HEK293 (cell line): Measurements from ENCODE around the gene HPF1.
"Not testable (repeated sequence)": the region's sequence is repeated elsewhere in the genome, so short reads cannot be mapped to it uniquely, and the experiment has no call there.

Experiments used
- CTCF ChIA-PET: fragments of 350-600 bp; formaldehyde crosslinking; extraction: SDS; loops from one replicate; lab custom pipeline; 2021; ENCODE audit warnings: antibody characterized with exemption; lab: Yijun Ruan, JAX
- POLR2A ChIA-PET: fragments of 300-600 bp; formaldehyde crosslinking; extraction: SDS; loops from one replicate; lab custom pipeline; 2020; ENCODE audit warnings: antibody characterized with exemption, inconsistent platforms; lab: Yijun Ruan, JAX
- H3K27ac ChIP-seq: fragments of 200-500 bp; sonication (Bioruptor generic); 2 replicates; pipeline ENCODE4 v1.5.1; 2014; ENCODE audit warnings: low read depth, low read length, control low read depth, inconsistent platforms; ENCODE audit errors: extremely low read depth
- H3K36me3 ChIP-seq, 2 experiments: fragments of 200-500 bp in 1 of 2; sonication (Bioruptor generic) in 1 of 2; 1 replicate in 1 of 2; 2 replicates in 1 of 2; pipeline ENCODE4 v1.5.1; 2014 to 2017; ENCODE audit warnings: inconsistent platforms in 2 of 2, low read length in 2 of 2; ENCODE audit not compliant: control insufficient read depth in 2 of 2, insufficient read depth in 1 of 2
- H3K4me1 ChIP-seq: fragments of 200-500 bp; sonication (Bioruptor generic); 2 replicates; pipeline ENCODE4 v1.5.1; 2014; ENCODE audit warnings: mild to moderate bottlenecking, low read length, inconsistent platforms; ENCODE audit not compliant: control insufficient read depth, insufficient read depth
- H3K4me3 ChIP-seq: 2 replicates; pipeline ENCODE4 v1.5.1; 2011; ENCODE audit warnings: low read depth, mild to moderate bottlenecking, control low read depth, low read length, moderate library complexity
- H3K9me3 ChIP-seq: fragments of 200-500 bp; sonication (Bioruptor generic); 2 replicates; pipeline ENCODE4 v1.5.1; 2014; ENCODE audit warnings: low read depth, low read length, inconsistent platforms; ENCODE audit not compliant: control insufficient read depth, insufficient read depth
- GLIS1 ChIP-seq: fragments of 450-650 bp; formaldehyde crosslinking; IDR thresholded peaks from 2 replicates; pipeline ENCODE4 v1.5.1; 2016; ENCODE audit warnings: missing biosample characterization, missing genetic modification characterization
- IKZF3 ChIP-seq: fragments of 450-650 bp; IDR thresholded peaks from 2 replicates; pipeline ENCODE4 v1.5.0; 2018; ENCODE audit warnings: missing biosample characterization, mild to moderate bottlenecking, missing genetic modification characterization, moderate library complexity
- KLF7 ChIP-seq: fragments of 450-650 bp; formaldehyde crosslinking; IDR thresholded peaks from 2 replicates; pipeline ENCODE4 v1.5.1; 2016; ENCODE audit warnings: missing biosample characterization, missing genetic modification characterization, borderline replicate concordance
- MZF1 ChIP-seq: fragments of 450-650 bp; formaldehyde crosslinking; IDR thresholded peaks from 2 replicates; pipeline ENCODE4 v1.5.1; 2017; ENCODE audit warnings: missing biosample characterization, missing genetic modification characterization, borderline replicate concordance
- OVOL3 ChIP-seq: fragments of 450-650 bp; formaldehyde crosslinking; IDR thresholded peaks from 2 replicates; pipeline ENCODE4 v1.5.1; 2016; ENCODE audit warnings: missing biosample characterization, missing genetic modification characterization
- SCRT2 ChIP-seq: fragments of 450-650 bp; formaldehyde crosslinking; IDR thresholded peaks from 2 replicates; pipeline ENCODE4 v1.5.1; 2016; ENCODE audit warnings: missing biosample characterization, missing genetic modification characterization
- YY2 ChIP-seq: fragments of 450-650 bp; formaldehyde crosslinking; IDR thresholded peaks from 2 replicates; pipeline ENCODE4 v1.5.1; 2016; ENCODE audit warnings: missing biosample characterization, missing genetic modification characterization
- ZFHX2 ChIP-seq: fragments of 450-650 bp; formaldehyde crosslinking; conservative IDR thresholded peaks from 2 replicates; pipeline ENCODE4 v1.5.1; 2016; ENCODE audit warnings: missing biosample characterization, missing genetic modification characterization
- ZFP3 ChIP-seq: fragments of 450-650 bp; formaldehyde crosslinking; IDR thresholded peaks from 2 replicates; pipeline ENCODE4 v1.5.1; 2016; ENCODE audit warnings: low read depth, missing biosample characterization, missing genetic modification characterization
- ZFP69B ChIP-seq: fragments of 450-650 bp; formaldehyde crosslinking; IDR thresholded peaks from 2 replicates; pipeline ENCODE4 v1.5.1; 2016; ENCODE audit warnings: missing biosample characterization, missing genetic modification characterization
- ZNF132 ChIP-seq: fragments of 450-650 bp; formaldehyde crosslinking; IDR thresholded peaks from 2 replicates; pipeline ENCODE4 v1.5.1; 2017; ENCODE audit warnings: missing biosample characterization, missing genetic modification characterization, borderline replicate concordance
- ZNF146 ChIP-seq: fragments of 450-650 bp; formaldehyde crosslinking; IDR thresholded peaks from 2 replicates; pipeline ENCODE4 v1.5.1; 2016; ENCODE audit warnings: missing biosample characterization, missing genetic modification characterization
- ZNF169 ChIP-seq: fragments of 450-650 bp; formaldehyde crosslinking; IDR thresholded peaks from 2 replicates; pipeline ENCODE4 v1.5.1; 2016; ENCODE audit warnings: missing biosample characterization, missing genetic modification characterization
- ZNF23 ChIP-seq: fragments of 450-650 bp; formaldehyde crosslinking; IDR thresholded peaks from 2 replicates; pipeline ENCODE4 v1.5.1; 2016; ENCODE audit warnings: missing biosample characterization, missing genetic modification characterization, borderline replicate concordance
- ZNF24 ChIP-seq: fragments of 450-650 bp; formaldehyde crosslinking; IDR thresholded peaks from 2 replicates; pipeline ENCODE4 v1.5.1; 2016; ENCODE audit warnings: missing biosample characterization, missing genetic modification characterization
- ZNF37A ChIP-seq: fragments of 450-650 bp; IDR thresholded peaks from 2 replicates; pipeline ENCODE4 v1.5.1; 2018; ENCODE audit warnings: missing biosample characterization, missing genetic modification characterization
- ZNF404 ChIP-seq: fragments of 450-650 bp; formaldehyde crosslinking; IDR thresholded peaks from 2 replicates; pipeline ENCODE4 v1.5.1; 2017; ENCODE audit warnings: missing biosample characterization, missing genetic modification characterization
- ZNF416 ChIP-seq: fragments of 450-650 bp; formaldehyde crosslinking; IDR thresholded peaks from 2 replicates; pipeline ENCODE4 v1.5.1; 2016; ENCODE audit warnings: missing biosample characterization, missing genetic modification characterization
- ZNF501 ChIP-seq: fragments of 450-650 bp; formaldehyde crosslinking; IDR thresholded peaks from 2 replicates; pipeline ENCODE4 v1.5.1; 2016; ENCODE audit warnings: missing biosample characterization, missing genetic modification characterization
- ZNF558 ChIP-seq: fragments of 450-650 bp; formaldehyde crosslinking; IDR thresholded peaks from 2 replicates; pipeline ENCODE4 v1.5.1; 2016; ENCODE audit warnings: missing biosample characterization, missing genetic modification characterization
- ZNF571 ChIP-seq: fragments of 450-650 bp; formaldehyde crosslinking; IDR thresholded peaks from 2 replicates; pipeline ENCODE4 v1.5.0; 2017; ENCODE audit warnings: missing biosample characterization, missing genetic modification characterization
- ZNF585B ChIP-seq: fragments of 450-650 bp; formaldehyde crosslinking; IDR thresholded peaks from 2 replicates; pipeline ENCODE4 v1.5.1; 2016; ENCODE audit warnings: missing biosample characterization, missing genetic modification characterization
- ZNF600 ChIP-seq: fragments of 450-650 bp; formaldehyde crosslinking; IDR thresholded peaks from 2 replicates; pipeline ENCODE4 v1.5.1; 2016; ENCODE audit warnings: missing biosample characterization, missing genetic modification characterization
- ZNF785 ChIP-seq: fragments of 450-650 bp; formaldehyde crosslinking; IDR thresholded peaks from 2 replicates; pipeline ENCODE4 v1.5.1; 2016; ENCODE audit warnings: missing biosample characterization, missing genetic modification characterization
- ZSCAN30 ChIP-seq: fragments of 450-650 bp; IDR thresholded peaks from 2 replicates; pipeline ENCODE4 v1.5.1; 2018; ENCODE audit warnings: missing biosample characterization, mild to moderate bottlenecking, missing genetic modification characterization, moderate library complexity
- TF ChIP-seq, protein P1 (sequence below): fragments of 450-650 bp; formaldehyde crosslinking; IDR thresholded peaks from 2 replicates; pipeline ENCODE4 v1.5.1; 2017; ENCODE audit warnings: missing biosample characterization, missing genetic modification characterization
- TF ChIP-seq, protein P2 (sequence below): fragments of 450-650 bp; IDR thresholded peaks from 2 replicates; pipeline ENCODE4 v1.5.1; 2018; ENCODE audit warnings: missing biosample characterization, mild to moderate bottlenecking, missing genetic modification characterization

The HPF1 gene

DNA sequence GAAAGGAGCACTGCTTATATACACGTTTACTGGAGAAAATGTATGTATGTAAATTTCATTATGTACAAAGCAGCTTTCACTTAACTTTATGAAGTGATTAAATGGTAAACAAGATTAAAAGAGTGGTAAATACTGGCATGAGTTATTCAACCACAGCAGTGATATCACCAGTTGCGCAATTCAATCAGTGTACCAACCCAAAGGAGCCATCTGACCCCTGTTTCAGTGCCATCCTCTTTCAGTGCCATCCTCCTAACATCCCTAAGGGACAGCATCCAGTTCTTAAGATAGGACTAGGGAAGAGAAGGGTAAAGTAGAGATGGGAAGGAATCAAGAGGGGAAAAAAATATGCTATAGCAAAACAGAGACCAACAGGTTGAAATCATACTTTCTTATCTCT, 16.2 kb downstream of the HPF1 start:
- Histone ChIP-seq H3K4me3 (no peak overlapping the region), H3K27ac (no peak overlapping the region), H3K9me3 (no peaks in the 10 kb centered on the region), H3K4me1 (no peaks in the 10 kb centered on the region), H3K36me3 (peaks cover 0 to 44% of the 10 kb centered on the region in 2 experiments; a peak in 1 of 3 replicates)
- TF ChIP-seq ZNF585B (tag by site-specific recombination) (no peak), SCRT2 (peak; percentile 66; the same call in 1 of the 2 replicates)
- ChIA-PET CTCF (interaction anchor here (1.2 kb wide), 1 partner anchor 108 kb away, joined by 3 read pairs; no protein-coding TSS in a partner anchor), POLR2A (no interaction called here)

DNA sequence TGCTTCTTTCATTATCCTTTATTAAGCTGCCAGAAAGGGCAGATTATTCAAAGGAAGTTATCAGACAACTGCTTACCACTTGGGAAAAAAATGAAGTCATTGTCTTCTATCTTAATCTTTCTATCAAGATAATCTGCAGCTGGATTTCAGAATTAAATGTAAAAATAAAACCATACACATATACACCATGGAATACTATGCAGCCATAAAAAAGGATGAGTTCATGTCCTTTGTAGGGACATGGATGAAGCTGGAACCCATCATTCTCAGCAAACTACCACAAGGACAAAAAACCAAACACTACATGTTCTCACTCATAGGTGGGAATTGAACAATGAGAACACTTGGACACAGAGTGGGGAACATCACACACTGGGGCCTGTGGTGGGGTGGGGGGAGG, 19.1 kb downstream of the HPF1 start:
- H3K36me3 ChIP-seq, result peaks cover 3 to 38% of the 10 kb centered on the region in 2 experiments; a peak in 2 of 3 replicates
- POLR2A ChIA-PET, H3K4me1 ChIP-seq, H3K9me3 ChIP-seq, H3K4me3 ChIP-seq, H3K27ac ChIP-seq, CTCF ChIA-PET: not testable (repeated sequence)
- peak; percentile 73 for TF ChIP-seq ZNF146 (tag by site-specific recombination)
- TF ChIP-seq, all 188 proteins: peak for 1; not testable (repeated sequence) for 187

DNA sequence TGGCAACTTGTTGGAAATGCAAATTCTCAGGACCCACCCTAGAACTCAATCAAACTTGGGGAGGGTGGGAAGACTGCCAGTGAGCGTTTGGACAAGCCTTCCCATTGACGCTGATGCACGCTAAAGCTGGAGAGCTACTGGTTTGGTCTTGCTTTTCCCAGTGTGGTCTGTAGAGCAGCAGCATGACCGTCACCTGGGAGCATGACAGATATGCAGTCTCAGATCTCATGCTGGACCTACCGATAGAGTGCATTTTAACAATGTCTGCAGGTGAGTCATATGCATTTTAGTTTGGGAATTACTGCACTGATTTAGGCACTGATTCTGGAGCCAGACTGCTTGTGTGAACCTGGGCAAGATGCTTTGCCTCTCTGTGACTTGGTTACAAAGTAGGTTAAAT, 27.2 kb downstream of the HPF1 start:
- Histone ChIP-seq H3K27ac (no peak overlapping the region), H3K9me3 (no peaks in the 10 kb centered on the region), H3K36me3 (peaks cover 0 to 40% of the 10 kb centered on the region in 2 experiments; a peak in 2 of 3 replicates), H3K4me1 (no peaks in the 10 kb centered on the region), H3K4me3 (no peak overlapping the region)
- ChIA-PET POLR2A (no interaction called here), CTCF (no interaction called here)
- TF ChIP-seq ZFP69B (tag by site-specific recombination) (no peak), ZNF132 (tag by site-specific recombination) (no peak), MZF1 (tag by site-specific recombination) (no peak), ZFP3 (tag by site-specific recombination) (no peak)

DNA sequence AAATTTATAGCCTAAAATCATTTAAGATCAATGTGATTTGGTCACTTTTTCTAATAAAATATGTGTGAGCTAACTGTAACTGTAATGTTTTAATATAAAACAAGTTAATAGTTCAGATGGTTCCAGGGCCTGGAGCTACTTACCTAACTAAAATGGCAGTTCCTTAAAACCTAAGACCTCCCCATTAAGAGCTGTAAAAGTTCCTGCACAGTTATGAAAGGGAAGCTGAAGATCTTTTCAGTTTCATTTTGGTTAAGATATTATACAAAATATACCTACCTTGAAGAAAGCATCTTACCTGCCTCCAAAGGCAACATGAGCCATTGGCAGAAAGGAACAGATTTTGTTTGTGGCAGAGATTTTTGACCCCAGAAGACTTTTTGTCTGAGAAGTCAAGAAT, 30.1 kb downstream of the HPF1 start:
- no peak overlapping the region for H3K27ac ChIP-seq
- no peak overlapping the region for H3K4me3 ChIP-seq
- TF ChIP-seq, protein P1, sequence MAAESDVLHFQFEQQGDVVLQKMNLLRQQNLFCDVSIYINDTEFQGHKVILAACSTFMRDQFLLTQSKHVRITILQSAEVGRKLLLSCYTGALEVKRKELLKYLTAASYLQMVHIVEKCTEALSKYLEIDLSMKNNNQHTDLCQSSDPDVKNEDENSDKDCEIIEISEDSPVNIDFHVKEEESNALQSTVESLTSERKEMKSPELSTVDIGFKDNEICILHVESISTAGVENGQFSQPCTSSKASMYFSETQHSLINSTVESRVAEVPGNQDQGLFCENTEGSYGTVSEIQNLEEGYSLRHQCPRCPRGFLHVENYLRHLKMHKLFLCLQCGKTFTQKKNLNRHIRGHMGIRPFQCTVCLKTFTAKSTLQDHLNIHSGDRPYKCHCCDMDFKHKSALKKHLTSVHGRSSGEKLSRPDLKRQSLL, result no peak
- no peak for TF ChIP-seq ZSCAN30 (tag by site-specific recombination)
- TF ChIP-seq ZNF558 (tag by site-specific recombination), result no peak
- no peak for TF ChIP-seq GLIS1 (tag by site-specific recombination)
- TF ChIP-seq ZNF785 (tag by site-specific recombination), result no peak
- no peak for TF ChIP-seq ZNF600 (tag by site-specific recombination)
- no peak for TF ChIP-seq ZNF37A (tag by site-specific recombination)
- no peak for TF ChIP-seq ZNF169
- no peak for TF ChIP-seq IKZF3 (tag by site-specific recombination)
- TF ChIP-seq ZFHX2, result no peak
- TF ChIP-seq ZNF404 (tag by site-specific recombination), result no peak
- TF ChIP-seq ZNF501 (tag by site-specific recombination), result no peak
- TF ChIP-seq KLF7, result no peak
- TF ChIP-seq ZNF571 (tag by site-specific recombination), result no peak
- TF ChIP-seq, protein P2, sequence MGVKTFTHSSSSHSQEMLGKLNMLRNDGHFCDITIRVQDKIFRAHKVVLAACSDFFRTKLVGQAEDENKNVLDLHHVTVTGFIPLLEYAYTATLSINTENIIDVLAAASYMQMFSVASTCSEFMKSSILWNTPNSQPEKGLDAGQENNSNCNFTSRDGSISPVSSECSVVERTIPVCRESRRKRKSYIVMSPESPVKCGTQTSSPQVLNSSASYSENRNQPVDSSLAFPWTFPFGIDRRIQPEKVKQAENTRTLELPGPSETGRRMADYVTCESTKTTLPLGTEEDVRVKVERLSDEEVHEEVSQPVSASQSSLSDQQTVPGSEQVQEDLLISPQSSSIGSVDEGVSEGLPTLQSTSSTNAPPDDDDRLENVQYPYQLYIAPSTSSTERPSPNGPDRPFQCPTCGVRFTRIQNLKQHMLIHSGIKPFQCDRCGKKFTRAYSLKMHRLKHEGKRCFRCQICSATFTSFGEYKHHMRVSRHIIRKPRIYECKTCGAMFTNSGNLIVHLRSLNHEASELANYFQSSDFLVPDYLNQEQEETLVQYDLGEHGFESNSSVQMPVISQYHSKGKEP (tag by site-specific recombination), result no peak
- no peak for TF ChIP-seq OVOL3 (tag by site-specific recombination)
- no peak for TF ChIP-seq ZNF416 (tag by site-specific recombination)
- TF ChIP-seq ZNF23 (tag by site-specific recombination), result no peak
- TF ChIP-seq ZNF24 (tag by site-specific recombination), result no peak
- no peak for TF ChIP-seq YY2
- TF ChIP-seq, all 188 proteins: peak for 0
- CTCF ChIA-PET, result interaction anchor here (1.5 kb wide), 1 partner anchor 115 kb away, joined by 3 read pairs; the partner anchor contains the start of gene NEK1
- H3K9me3 ChIP-seq, result no peaks in the 10 kb centered on the region
- no peaks in the 10 kb centered on the region for H3K4me1 ChIP-seq
- peaks cover 0 to 32% of the 10 kb centered on the region in 2 experiments; a peak in 2 of 3 replicates for H3K36me3 ChIP-seq
- POLR2A ChIA-PET, result no interaction called here
